Measurements from ENCODE around the gene NTPCR. TPM values are rescaled to one million over a fixed set of nuclear protein-coding genes. Genes with fewer than 3 reads are reported as not detected.

NTPCR gene
- total and polyA plus RNA-seq, 2 donors (not counting 3 experiments of a cell fraction or from before 2014, with no cell fraction given): 13.2 to 35.3 TPM

- no peak overlapping the region for H2AFZ ChIP-seq (ENCODE audit: low read depth, low read length)
- intact Hi-C loops (cut with micrococcal nuclease): no loop called here
- CTCF ChIA-PET: no interaction called here
Observed at GRCh38 chr1:232900818-232901217, 49.6 kb upstream of the NTPCR start.

GRCh38 chr1:232901255-232901654 is 49.2 kb upstream of the NTPCR start:
- ChIA-PET POLR2A (no interaction called here), CTCF (interaction anchor here (1.0 kb wide), 1 partner anchor 21 kb away, joined by 3 read pairs; no protein-coding TSS in a partner anchor)
- DNase-seq (ENCODE audit: low read depth, low spot score) (no peak), FAIRE-seq (no peak)
- dilution Hi-C loops (cut with MboI; ENCODE audit: extremely low pct_ligation_motif_present, low sequenced_read_pairs) (no loop called here), intact Hi-C loops (cut with micrococcal nuclease) (no loop called here)
- Histone ChIP-seq H3K36me3 (ENCODE audit: control insufficient read depth in 2 of 2, extremely low read depth in 1 of 2, insufficient read depth in 2 of 2, low read length in 2 of 2) (no peaks in the 10 kb centered on the region), H3K9me1 (replicated peaks; ENCODE audit: control insufficient read depth, extremely low read depth, insufficient read depth, low read length) (no peaks in the 10 kb centered on the region), H3K9ac (replicated peaks; ENCODE audit: extremely low read depth, insufficient read depth, low read length) (no peak overlapping the region), H3K9me3 (replicated peaks; ENCODE audit: control insufficient read depth, insufficient read depth, low read length) (no peaks in the 10 kb centered on the region), H3K27ac (ENCODE audit: insufficient read depth, low read depth, low read length) (no peak overlapping the region), H3K4me3 (replicated peaks in 1 of 3; ENCODE audit: insufficient read depth in 1 of 3, low read depth in 1 of 3, low read length in 3 of 3) (no peak overlapping the region), H3K27me3 (ENCODE audit: control insufficient read depth in 2 of 2, insufficient read depth in 2 of 2, low read length in 2 of 2) (no peaks in the 10 kb centered on the region), H3K4me1 (ENCODE audit: control insufficient read depth, extremely low read depth, insufficient read depth, low read length) (no peaks in the 10 kb centered on the region), H4K20me1 (replicated peaks; ENCODE audit: control insufficient read depth, extremely low read depth, insufficient read depth, low read length) (no peaks in the 10 kb centered on the region), H3K4me2 (ENCODE audit: insufficient read depth, low read length) (no peak overlapping the region), H3K79me2 (ENCODE audit: control insufficient read depth, insufficient read depth, low read length) (no peaks in the 10 kb centered on the region), H2AFZ (ENCODE audit: low read depth, low read length) (no peak overlapping the region)
- TF ChIP-seq MAX (IDR thresholded peaks at IDR 0.05; ENCODE audit: insufficient read depth, insufficient read length) (no peak), MYC (IDR thresholded peaks at IDR 0.05; ENCODE audit: low read depth, low read length) (no peak), JUN (IDR thresholded peaks at IDR 0.05; ENCODE audit: borderline replicate concordance, insufficient read depth, insufficient read length, low read depth) (no peak), POLR2A (IDR thresholded peaks at IDR 0.05; ENCODE audit: low read depth, low read length) (no peak), EZH2 (IDR thresholded peaks at IDR 0.05; ENCODE audit: borderline replicate concordance, low read depth, low read length, severe bottlenecking) (no peak), FOS (IDR thresholded peaks at IDR 0.05; ENCODE audit: borderline replicate concordance, insufficient read depth, low read length) (no peak), POLR2AphosphoS5 (IDR thresholded peaks at IDR 0.05; ENCODE audit: insufficient read depth, low read depth, low read length) (no peak), GATA2 (IDR thresholded peaks at IDR 0.05; ENCODE audit: insufficient read depth, insufficient read length, low read depth, low read length) (no peak), CTCF (IDR thresholded peaks at IDR 0.05; ENCODE audit: extremely low read depth in 1 of 2, insufficient read depth in 1 of 2, low read depth in 1 of 2, low read length in 2 of 2) (no peak)
- no TSS peak for BruUV-seq (replicated peaks)

More at GRCh38 chr1:232900818-232901217, 49.6 kb upstream of the NTPCR start:
- no peak for TF ChIP-seq FOS (IDR thresholded peaks at IDR 0.05; ENCODE audit: borderline replicate concordance, insufficient read depth, low read length)
- no peak for TF ChIP-seq JUN (IDR thresholded peaks at IDR 0.05; ENCODE audit: borderline replicate concordance, insufficient read depth, insufficient read length, low read depth)
- no peak for TF ChIP-seq CTCF (IDR thresholded peaks at IDR 0.05; ENCODE audit: extremely low read depth in 1 of 2, insufficient read depth in 1 of 2, low read depth in 1 of 2, low read length in 2 of 2)
- TF ChIP-seq POLR2AphosphoS5 (IDR thresholded peaks at IDR 0.05; ENCODE audit: insufficient read depth, low read depth, low read length): no peak
- H3K79me2 ChIP-seq (ENCODE audit: control insufficient read depth, insufficient read depth, low read length): no peaks in the 10 kb centered on the region
- dilution Hi-C loops (cut with MboI; ENCODE audit: extremely low pct_ligation_motif_present, low sequenced_read_pairs): no loop called here
- POLR2A ChIA-PET: no interaction called here
- H3K4me1 ChIP-seq (ENCODE audit: control insufficient read depth, extremely low read depth, insufficient read depth, low read length): no peaks in the 10 kb centered on the region
- no peak overlapping the region for H3K27ac ChIP-seq (ENCODE audit: insufficient read depth, low read depth, low read length)
- no peaks in the 10 kb centered on the region for H3K9me3 ChIP-seq (replicated peaks; ENCODE audit: control insufficient read depth, insufficient read depth, low read length)
- H3K36me3 ChIP-seq (ENCODE audit: control insufficient read depth in 2 of 2, extremely low read depth in 1 of 2, insufficient read depth in 2 of 2, low read length in 2 of 2): no peaks in the 10 kb centered on the region
- no peak overlapping the region for H3K9ac ChIP-seq (replicated peaks; ENCODE audit: extremely low read depth, insufficient read depth, low read length)
- H3K4me3 ChIP-seq (replicated peaks in 1 of 3; ENCODE audit: insufficient read depth in 1 of 3, low read depth in 1 of 3, low read length in 3 of 3): no peak overlapping the region
- H3K4me2 ChIP-seq (ENCODE audit: insufficient read depth, low read length): no peak overlapping the region
- DNase-seq (ENCODE audit: low read depth, low spot score) (no peak), FAIRE-seq (no peak)
- no peaks in the 10 kb centered on the region for H3K27me3 ChIP-seq (ENCODE audit: control insufficient read depth in 2 of 2, insufficient read depth in 2 of 2, low read length in 2 of 2)
- H3K9me1 ChIP-seq (replicated peaks; ENCODE audit: control insufficient read depth, extremely low read depth, insufficient read depth, low read length): no peaks in the 10 kb centered on the region
- no TSS peak for BruUV-seq (replicated peaks)
- no peaks in the 10 kb centered on the region for H4K20me1 ChIP-seq (replicated peaks; ENCODE audit: control insufficient read depth, extremely low read depth, insufficient read depth, low read length)
